ENCODE measurements around the gene PI16. TPM values are rescaled to one million over a fixed set of nuclear protein-coding genes. Genes with fewer than 3 reads are reported as not detected.

The PI16 gene
- total RNA-seq, 1 experiment from 2014 or later = not detected

- TF ChIP-seq SIN3A (IDR thresholded peaks at IDR 0.05; ENCODE audit: borderline replicate concordance, insufficient read depth, low read depth, low read length) (no peak), TCF7L2 (IDR thresholded peaks at IDR 0.05; ENCODE audit: low read depth, low read length) (peak; percentile 62; the same call in 1 of the 2 replicates), POLR2AphosphoS5 (IDR thresholded peaks at IDR 0.05; ENCODE audit: low read depth, low read length) (peak; percentile 36; the same call in 1 of the 2 replicates), REST (IDR thresholded peaks at IDR 0.05; ENCODE audit: insufficient read depth in 1 of 2, low read depth in 2 of 2, low read length in 1 of 2) (no peak), CTCF (IDR thresholded peaks at IDR 0.05) (peak; percentile 13)
- ChIA-PET POLR2A (no interaction called here), CTCF (interaction anchor here (0.6 kb wide), 1 partner anchor 19 kb away, joined by 5 read pairs; no protein-coding TSS in a partner anchor)
- peaks cover 4% of the 10 kb centered on the region for H3K36me3 ChIP-seq (ENCODE audit: control insufficient read depth, insufficient read depth, low read length)
- peak; percentile 47 for DNase-seq (ENCODE audit: low read depth, low spot score)
- no peaks in the 10 kb centered on the region for H3K9me3 ChIP-seq (ENCODE audit: control insufficient read depth, insufficient read depth, low read depth, low read length)
- H3K27me3 ChIP-seq (ENCODE audit: control insufficient read depth, insufficient read depth, low read length) = no peaks in the 10 kb centered on the region
- no TSS peak for BruUV-seq (replicated peaks)
- peaks cover 33% of the 10 kb centered on the region for H3K4me1 ChIP-seq (ENCODE audit: control insufficient read depth, insufficient read depth, low read length)
- intact Hi-C loops (cut with micrococcal nuclease; ENCODE audit: unreplicated experiment) (no loop called here), in situ Hi-C loops (cut with HindIII; ENCODE audit: low pct_unique_long_range_greater_than_20kb, low sequenced_read_pairs) (no loop called here)
- H3K4me3 ChIP-seq (ENCODE audit: low read depth in 2 of 2, low read length in 2 of 2) = no peak overlapping the region
- peak overlapping the region; percentile 77 for H3K27ac ChIP-seq (ENCODE audit: low read length)
- peak; percentile 94 for ATAC-seq
Measured at GRCh38 chr6:36912586-36912985, 42.0 kb upstream of the PI16 start.

GRCh38 chr6:36913082-36913481 lies 41.5 kb upstream of the PI16 start:
- in situ Hi-C loops (cut with HindIII; ENCODE audit: low pct_unique_long_range_greater_than_20kb, low sequenced_read_pairs) = no loop called here
- Histone ChIP-seq H3K4me1 (ENCODE audit: control insufficient read depth, insufficient read depth, low read length) (peaks cover 33% of the 10 kb centered on the region), H3K27me3 (ENCODE audit: control insufficient read depth, insufficient read depth, low read length) (no peaks in the 10 kb centered on the region), H3K27ac (ENCODE audit: low read length) (peak overlapping the region; percentile 77), H3K9me3 (ENCODE audit: control insufficient read depth, insufficient read depth, low read depth, low read length) (no peaks in the 10 kb centered on the region), H3K36me3 (ENCODE audit: control insufficient read depth, insufficient read depth, low read length) (peaks cover 4% of the 10 kb centered on the region), H3K4me3 (ENCODE audit: low read depth in 2 of 2, low read length in 2 of 2) (no peak overlapping the region)
- ChIA-PET CTCF (interaction anchor here (0.5 kb wide), 1 partner anchor 100 kb away, joined by 4 read pairs; no protein-coding TSS in a partner anchor), POLR2A (interaction anchor here (1.1 kb wide), 1 partner anchor 11 kb away, joined by 3 read pairs; no protein-coding TSS in a partner anchor)
- BruUV-seq (replicated peaks) = no TSS peak
- intact Hi-C loops (cut with micrococcal nuclease; ENCODE audit: unreplicated experiment) = no loop called here
- TF ChIP-seq CTCF (IDR thresholded peaks at IDR 0.05) (no peak), TCF7L2 (IDR thresholded peaks at IDR 0.05; ENCODE audit: low read depth, low read length) (no peak), REST (IDR thresholded peaks at IDR 0.05; ENCODE audit: insufficient read depth in 1 of 2, low read depth in 2 of 2, low read length in 1 of 2) (no peak), SIN3A (IDR thresholded peaks at IDR 0.05; ENCODE audit: borderline replicate concordance, insufficient read depth, low read depth, low read length) (no peak), POLR2AphosphoS5 (IDR thresholded peaks at IDR 0.05; ENCODE audit: low read depth, low read length) (no peak)
- DNase-seq (ENCODE audit: low read depth, low spot score) (no peak), ATAC-seq (peak; percentile 7; the same call in 1 of the 2 replicates)

All from Panc1 (cell line).